SKM-1 treated with dmso at 0.1 percent for 144 hours (cell line): ENCODE data around the gene SRSF1.
"Not testable (repeated sequence)": the region's sequence is repeated elsewhere in the genome, so short reads cannot be mapped to it uniquely, and the experiment has no call there.

ENCODE experiments used
- DNase-seq: peaks from one replicate; lab custom pipeline; 2025; ENCODE audit not compliant: unreplicated experiment; lab: John Stamatoyannopoulos, UW

Gene SRSF1

DNA sequence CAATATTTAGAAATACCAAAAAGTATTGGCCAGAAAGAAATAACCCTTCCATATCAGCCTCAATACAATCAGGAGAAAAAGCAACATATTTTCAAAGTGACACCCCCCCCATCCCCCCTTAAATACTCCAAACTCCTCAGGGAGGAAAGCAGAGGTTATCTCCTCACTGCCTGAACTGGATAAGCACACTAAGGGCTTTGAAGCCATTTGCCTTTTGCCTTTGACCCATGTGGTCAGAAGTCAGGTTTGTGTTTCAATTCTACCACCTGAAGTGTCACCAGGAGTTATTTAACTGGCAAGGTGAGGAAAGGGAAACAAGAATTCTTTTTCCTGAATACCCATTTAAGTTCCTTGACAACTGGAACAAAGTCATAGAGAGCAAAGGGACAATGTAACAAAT, 15.5 kb downstream of the SRSF1 start:
- no peak for DNase-seq

DNA sequence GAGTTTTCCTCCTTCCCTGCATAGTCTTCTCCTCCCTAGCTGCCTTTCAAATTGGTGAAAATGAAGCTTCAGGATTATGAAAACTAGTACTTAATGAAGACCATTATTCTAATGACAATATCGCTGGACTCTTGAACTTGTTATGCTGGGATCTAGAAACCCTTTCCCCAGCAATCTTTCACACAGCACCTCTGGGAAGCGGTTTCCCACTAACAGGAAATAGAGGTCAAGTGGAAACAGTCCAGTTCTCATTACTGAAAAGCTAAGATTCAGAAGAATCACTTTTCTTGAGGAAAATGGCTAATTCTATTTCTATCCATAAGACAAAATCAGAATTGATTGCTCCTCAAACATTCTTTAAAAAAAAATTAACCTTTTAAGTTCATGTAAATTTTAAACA, 17.0 kb downstream of the SRSF1 start:
- DNase-seq = no peak

DNA sequence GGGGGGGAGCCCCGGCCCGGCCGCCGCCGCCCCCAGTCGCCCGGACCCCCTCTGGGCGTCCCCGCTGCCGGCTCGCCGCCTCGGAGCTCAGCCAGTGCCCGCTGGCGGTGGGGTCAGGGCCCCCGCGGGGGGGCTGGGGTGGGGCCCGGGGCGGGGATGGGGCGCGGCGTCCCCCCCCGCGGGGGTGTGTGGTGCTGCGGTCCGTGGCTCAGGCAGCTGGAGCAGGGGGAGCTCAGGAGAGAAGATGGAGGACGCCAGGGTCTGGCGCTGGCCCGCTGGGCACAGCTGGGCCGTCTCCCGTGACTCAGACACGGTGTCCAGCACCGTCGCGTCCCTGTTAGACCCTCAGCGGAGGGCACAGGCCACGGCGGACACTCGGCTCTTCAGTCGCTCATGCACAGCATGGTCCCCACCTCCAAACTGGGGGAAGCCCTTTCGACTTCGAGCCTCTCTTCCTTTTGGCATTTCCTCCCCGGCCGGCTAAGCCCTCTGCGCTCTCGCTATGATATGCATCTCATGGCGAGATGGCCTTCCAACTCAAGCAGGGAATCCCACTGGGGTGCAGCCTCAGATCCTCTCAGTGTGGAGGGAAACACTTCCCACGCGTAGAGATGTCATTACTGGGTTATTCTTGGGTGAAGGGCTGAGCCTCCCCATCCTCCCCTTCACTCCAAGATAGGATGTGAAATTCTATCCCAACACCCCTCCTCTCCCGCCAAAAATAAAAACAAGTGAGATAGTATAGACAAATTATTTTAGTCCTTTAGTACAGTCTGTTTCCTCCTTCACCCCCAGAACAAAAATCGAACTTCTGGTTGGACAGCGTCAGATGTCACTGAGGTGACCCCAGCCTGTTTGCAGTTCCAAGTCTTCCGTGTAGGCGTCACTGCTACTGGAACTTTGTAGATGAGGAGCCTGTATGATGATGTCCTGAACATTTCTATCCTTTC, 18.5 kb downstream of the SRSF1 start:
- DNase-seq = peak; percentile 59

DNA sequence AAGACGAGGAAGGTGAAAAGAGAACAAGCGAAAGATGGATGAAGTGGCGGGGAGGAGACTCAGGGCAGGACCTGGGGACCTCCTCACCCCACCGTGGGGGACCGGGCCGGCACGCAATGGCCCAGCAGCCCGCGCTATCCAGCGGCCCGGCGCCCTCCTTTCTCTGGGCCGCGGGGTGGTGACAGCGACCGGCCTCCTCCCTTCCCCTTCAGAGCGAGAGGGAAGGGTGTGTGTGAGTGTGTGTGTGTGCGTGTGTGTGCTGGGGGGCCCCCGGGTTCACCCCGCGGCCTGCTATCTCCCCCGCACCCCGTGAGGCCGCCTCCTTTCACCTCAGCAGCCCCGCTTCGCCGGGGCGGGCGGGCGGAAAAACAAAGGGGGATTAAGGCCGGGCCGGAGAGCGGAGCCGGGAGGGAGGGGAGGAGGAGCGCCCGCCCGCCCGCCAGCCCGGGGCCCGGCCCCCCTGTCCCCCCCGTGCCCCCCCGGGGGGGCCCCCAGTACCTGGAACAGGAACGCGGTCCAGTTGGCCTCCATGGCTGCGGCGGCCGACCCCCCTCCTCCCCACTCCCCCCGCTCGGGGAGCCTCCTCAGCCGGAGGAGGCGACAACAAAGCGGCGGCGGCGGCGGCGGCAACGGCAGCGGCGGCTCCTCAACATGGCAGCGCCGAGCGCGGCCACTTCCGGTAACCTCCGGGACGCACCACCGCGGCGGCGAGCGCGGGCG, 19.3 kb downstream of the SRSF1 start, which contains the start of gene VEZF1:
Gene VEZF1, minus strand, starts transcription at position 674 of the 720 bp plus-strand sequence. Its CDS starts 143 bp downstream, at position 531.
- peak; percentile 56 for DNase-seq

DNA sequence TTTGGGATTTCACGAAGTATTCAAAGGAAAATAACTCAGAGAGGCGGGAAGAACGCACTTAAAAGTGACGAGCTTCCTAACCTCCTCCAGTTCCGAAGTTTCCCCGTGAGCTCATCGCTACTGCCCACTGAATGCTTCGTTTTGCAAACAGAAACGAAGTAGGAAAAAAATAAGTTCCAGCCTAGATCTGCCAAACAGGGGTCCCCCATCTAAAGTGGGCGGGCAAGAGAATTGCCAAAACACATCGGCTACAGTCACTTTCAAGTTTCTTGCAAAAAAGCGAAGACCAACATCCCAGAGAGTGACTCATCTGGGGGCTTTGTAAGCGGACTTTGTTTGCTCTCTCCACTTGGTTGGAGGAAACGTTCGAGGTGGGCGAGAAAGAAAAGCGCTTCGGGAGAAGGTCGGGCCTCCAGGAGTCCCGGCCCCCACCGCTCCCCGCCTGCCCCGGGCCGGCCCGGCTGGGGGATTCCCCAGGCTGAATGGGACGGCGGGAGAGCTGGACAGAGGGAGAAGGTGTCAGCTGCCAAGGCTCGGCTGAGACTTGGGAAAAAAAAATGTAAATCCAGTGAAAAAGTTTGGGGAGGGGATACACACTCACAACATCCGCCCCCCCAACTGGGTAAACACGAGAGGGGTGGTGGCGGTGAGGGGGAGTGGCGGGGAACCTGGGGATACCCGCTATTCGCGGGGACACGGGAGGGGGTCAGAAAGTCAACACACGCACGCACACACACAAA, 20.0 kb downstream of the SRSF1 start:
- no peak for DNase-seq

DNA sequence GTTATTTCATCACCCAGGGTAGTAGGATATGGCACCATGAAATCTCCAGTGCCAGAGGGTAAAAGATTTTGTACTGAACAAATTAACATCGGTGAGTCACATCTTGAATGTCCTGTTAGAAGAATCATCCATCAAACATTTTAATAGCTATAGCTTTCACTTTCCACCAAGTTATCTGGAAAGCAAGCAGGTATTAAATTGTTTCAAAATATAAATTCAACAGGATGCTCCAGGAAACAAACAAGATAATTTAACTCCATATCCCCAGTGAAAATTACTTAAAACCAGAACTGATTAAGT, 21.4 kb downstream of the SRSF1 start:
- DNase-seq = no peak

DNA sequence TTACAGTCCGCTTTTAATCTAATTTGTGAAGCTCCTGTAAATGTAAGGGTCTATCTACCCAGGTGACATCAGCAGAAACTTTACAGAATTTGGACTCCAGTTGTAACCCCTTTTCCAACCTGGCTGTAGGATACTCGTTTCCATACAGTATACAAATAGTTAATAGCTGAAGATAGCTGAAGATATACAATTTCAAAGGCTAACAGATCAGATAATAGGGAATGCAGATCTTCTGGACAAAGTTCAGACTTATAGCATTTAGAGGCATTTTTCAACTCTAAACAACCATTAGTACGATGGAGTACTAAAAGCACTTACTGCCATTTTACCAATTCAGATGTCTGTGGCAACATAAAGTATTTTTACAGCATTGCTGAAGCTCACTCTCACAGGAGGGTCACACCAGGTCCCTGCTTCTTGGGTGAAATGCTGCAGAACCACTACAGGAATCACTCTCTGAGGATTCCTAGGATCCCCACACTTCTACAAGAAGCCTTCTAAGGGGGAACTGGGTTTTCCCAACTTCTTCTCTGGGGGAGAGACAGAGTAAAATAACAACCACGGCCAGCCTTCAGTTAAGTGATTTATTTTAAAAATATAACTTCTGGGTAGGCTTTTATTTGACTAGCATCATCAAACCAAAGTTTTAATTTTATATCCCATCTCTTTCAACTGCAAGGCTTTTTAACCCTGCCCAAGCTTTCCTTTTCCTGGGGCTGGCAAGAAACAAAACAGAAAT, 21.9 kb downstream of the SRSF1 start:
- no peak for DNase-seq

DNA sequence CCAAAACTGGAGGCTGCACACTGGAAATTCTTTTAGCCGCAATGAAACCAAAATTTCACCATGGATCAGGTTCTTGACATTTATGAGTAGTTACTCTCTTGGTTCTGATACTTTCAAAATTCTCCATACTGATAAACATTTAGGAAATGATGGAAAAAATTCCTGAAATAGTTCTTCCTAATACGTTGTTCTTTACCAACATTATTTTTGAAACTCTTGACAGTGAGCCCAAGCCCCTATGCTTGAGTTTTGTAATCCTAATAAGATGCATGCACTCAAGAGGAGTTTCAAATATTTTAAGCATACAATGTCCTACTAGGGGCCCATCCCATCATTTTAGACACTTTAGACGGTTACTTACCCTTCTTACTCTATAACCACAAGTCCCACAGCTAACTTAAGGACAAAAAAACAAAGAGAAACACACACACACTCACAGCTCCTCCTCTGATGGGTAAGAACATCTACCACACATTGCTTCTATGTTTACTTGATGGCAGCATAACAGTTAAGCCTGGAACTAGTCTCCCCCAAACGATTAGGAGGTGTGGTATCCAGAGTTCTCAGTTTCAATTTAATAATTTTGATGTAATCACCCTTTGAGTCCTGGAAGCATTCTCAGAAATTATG, 22.7 kb downstream of the SRSF1 start:
- DNase-seq = no peak

DNA sequence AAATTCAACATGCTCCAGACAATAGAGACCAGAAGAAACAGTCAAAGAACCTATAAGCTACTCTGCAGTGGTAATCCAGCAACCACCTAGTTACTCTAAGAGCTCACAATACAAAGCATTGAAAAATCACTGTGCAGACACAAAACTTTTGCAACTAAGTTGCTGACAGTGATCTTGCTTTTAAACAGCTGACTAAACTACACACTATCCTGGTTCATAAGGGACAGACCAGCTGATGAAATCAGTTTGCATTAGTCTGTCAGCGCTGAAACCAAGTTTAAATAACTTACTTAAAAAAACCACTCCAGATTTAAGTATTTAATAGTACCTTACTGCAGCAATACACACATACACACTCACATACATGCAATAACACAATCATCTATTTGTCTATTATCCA, 23.6 kb downstream of the SRSF1 start:
- DNase-seq = no peak

DNA sequence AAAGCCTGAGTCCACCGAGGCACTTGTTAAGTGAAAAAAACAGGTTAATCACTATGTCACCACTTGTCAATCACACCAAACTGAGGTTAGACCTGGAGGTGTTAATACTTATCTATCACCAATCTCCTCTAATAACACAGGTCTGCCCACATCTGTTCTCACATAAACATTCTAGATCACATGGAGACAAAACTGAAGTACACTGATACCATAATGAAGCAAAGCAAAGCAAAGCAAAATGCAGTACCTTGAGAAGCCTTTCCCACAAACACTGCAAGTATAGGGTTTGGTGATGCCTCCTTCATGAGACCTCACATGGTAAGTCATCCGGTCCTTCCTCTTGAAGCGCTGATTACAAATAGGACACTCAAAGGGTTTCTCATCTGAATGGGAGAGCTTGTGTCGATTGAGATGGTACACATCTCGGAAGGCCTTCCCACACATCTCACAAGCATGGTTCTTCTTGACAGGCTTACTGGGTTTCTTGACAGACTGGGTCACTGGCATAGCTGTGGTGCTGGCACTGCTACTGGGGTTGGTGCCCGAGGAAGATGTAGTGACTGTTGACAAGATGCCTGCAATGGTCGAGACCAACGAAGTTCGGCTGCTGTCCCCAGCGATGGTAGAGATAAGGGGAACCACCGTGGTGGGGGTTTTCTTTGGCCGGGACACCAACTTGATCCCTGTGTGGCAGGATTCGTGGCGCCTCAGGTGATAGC, 24.4 kb downstream of the SRSF1 start:
- DNase-seq = no peak

DNA sequence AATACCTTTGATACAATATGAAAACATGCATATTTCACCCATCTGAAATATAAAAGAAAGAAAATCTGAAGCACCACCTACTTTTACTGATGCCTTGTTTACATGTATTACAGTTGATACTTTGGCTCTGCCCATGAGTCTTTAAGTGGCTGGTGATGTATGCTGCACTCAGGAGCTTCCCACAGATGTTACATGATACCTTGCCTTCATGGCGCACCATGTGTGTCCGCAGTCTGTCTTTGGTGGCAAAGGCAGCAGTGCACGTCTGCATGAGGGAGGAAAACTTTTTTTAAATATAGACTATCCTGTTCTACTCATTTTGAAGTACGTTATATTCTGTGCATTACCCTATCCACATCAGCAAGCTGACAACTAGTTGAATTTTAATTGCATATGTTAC, 26.5 kb downstream of the SRSF1 start:
- DNase-seq = no peak

DNA sequence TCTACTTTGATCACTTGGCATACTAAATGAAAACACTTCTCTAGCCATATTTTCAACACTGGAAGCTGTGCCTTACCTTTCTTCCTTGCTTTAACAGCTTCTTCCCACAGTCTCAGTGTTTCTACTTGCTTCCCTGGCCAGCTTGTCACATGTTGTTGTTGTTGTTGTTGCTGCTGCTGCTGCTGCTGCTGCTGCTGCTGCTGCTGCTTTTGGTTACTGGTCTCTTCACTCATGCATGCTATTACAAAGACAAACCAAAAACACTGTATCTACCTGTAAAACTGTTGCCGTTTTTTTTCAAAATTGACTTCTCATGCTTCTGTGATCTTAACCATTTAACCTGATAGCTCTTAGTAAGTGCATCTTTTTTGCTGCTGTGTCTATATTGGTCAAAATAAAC, 28.0 kb downstream of the SRSF1 start:
- DNase-seq = no peak

DNA sequence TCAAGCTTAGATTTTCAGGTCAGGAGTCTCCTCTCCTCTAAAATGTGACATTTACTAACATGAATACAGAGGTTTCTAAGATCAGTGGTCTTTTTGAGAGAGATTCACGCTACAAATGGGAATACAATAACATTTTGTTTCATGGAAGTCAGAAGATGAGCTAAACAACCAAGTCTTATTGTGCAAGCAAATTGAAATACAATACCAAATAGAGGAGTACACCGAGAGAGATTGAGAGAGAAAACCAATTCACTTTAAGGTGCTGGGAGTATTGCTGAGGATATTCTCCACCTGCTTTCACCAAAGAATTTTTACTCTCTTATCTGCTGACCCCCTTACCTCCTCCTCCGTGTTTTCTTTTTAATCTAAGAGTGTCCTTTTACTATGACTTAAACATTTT, 30.5 kb downstream of the SRSF1 start:
- no peak for DNase-seq

DNA sequence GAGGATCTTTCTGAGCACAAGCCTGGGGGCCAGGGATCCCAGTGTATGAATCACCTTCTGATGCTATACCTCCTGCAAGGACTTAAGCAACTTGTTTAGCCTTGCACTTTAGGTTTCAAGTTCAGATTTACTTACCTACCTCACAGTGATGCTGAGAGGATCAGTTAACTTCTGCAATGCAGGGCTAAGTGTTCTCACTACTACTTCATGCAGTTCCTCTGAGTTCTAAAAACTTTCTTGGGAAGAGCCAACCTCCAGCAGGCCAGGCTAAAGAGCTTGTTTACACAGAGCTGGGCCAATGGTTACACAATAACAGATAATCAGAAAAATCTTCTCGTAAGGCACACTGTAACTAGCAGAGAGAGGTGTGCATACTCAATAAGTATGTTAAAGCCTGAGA, 32.0 kb downstream of the SRSF1 start:
- DNase-seq = no peak

DNA sequence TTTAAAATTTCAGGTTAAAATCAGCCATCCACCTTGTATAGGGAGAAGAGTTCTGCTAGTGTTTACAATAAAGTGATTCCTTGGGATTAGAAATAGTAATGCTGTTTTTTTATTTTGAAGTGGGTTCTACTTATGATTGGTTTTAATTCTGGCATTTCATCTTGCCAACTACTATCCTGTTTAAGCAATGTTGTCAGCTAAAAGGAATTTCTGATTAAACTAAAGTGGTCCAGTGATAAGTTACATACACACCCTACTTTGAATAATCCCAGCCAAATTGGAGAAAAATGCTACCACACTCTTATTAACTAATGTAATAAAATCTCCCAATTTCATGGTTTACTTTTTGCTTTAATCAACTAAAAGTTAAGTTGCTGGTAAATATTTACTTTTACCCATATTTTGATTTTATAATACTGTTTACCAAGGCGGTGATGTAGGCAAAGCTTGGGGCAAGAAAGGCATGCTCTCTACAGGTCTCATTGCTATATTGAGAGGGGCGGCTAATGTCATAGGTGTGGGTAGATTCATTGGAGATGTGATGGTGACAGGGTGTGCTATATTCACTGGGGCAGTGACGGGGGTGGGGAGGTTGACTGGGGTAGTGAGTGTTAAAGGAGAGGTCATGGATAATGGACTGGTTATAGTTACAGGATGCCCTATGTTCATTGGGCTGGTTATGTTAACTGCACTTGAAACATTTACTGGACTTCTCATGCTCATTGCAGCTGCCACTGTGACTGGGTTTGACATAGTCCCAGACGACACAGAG, 32.8 kb downstream of the SRSF1 start:
- DNase-seq = not testable (repeated sequence)

DNA sequence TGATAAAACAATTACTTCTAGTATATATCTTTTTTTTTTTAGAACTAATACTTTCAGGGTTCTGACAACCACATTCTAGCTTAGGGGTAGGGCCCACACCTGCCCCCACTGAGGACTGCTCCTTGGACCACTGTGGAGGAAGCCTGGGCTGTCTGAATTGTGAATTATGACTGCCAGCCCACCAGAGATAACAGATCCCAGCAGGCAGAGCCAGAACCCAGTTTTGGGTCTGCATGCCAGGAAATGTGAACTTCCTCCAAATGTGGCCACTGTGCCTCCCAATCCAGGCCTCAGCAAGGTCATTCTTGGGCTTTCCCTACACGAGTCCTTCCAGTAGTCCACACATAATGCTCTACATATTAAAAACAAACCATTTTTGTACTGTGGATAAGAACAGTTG, 34.9 kb downstream of the SRSF1 start:
- DNase-seq = no peak

DNA sequence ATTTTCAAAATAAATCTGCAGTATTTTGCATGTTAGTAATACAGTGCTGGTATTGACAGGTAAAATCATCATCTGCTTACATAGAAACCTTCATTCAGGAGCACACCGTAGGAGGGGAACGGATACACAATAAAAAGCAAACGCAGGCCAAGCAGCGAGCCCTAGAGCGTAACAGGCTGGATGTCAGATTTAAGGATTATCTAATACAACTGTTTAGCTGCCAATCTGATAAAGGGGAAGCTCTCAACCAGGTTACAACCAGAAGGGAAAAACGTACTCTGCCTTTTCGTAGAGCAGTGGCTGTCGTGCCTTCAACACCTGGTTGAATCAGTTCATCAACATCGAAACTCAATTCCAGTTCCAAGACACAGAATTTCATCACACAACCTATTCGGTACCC, 35.5 kb downstream of the SRSF1 start:
- DNase-seq = no peak

DNA sequence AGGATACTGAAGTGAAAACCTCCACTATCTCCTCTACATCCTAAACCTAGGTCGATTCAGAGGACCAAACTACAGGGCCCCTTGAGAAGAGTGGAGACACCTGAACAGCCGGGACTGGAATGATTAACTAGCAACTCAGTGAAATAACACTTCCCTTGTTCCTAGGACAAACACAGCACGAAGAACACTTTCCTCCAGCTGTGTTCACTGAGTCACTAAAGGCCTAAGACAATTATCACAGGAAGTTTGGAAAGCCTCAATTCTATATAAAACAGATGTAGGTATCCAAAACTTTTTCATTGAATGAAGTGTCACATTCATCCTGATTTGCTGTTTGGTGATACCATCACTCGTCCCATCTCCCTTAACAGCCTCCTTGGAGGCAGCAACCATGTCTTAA, 36.3 kb downstream of the SRSF1 start:
- DNase-seq = no peak

DNA sequence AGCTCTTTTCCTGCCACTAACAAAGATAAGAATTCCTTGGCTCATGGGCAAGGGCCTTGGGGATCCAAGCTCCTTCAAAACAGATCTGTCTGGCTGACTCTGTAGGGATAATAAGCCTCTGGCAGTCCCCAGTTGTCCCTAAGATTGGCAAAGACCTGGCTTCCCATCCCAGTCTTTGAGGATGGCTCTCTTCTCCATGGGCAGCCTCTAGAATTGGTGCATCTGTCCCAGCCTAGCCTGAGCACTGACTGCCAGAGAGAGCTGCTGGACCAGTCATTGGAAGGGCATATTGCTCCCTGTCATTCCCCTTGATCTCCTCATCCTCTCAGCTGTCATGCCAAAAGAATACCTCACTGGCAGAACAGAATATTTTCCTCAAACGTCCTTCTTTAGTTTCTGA, 38.6 kb downstream of the SRSF1 start:
- no peak for DNase-seq
